Measurements from ENCODE around the gene KCTD7. TPM values are rescaled to one million over a fixed set of nuclear protein-coding genes. Genes with fewer than 3 reads are reported as not detected.
"Not testable (repeated sequence)": the region's sequence is repeated elsewhere in the genome, so short reads cannot be mapped to it uniquely, and the experiment has no call there.

KCTD7 gene
- total RNA-seq, 2 donors from 2014 or later = 8.6 to 10.0 TPM

DNA sequence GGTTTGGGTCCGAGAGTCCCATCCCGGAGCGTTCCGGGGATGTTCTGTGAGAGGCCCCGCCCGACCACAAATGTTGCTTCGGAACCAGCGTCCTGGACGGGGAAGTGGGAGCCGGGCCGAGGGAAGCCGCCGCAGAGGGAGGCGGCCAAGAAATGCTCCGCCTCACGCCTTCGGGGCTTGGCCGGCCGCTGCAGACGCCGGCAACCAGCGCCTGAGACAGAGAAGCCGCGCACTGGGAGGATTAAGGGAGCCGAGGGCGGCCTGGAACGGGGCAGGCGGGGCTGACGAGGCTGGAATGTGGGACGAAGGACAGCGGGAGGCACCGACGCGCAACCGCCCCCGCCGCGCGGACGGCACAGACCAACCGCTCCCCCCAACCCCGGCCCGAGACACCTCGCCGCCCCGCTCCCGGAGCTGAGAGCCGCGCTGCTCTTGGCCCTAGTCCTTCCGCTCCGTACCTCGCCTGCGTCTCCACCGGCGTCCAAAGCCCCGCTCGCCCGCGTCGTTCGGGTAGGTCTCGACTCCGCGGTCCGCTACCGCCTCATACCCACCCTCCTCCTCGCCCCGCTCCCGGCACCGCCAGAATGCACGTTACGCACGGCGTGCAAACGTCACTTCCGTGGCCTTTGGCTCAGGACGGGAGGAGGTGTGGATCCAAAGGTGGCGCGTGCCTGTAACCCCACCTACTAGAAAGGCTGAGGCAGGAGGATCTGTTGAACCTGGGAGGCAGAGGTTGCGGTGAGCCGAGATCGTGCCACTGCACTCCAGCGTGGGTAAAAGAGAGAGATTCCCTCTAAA is 36.7 kb upstream of the KCTD7 start:
- TF ChIP-seq, protein P1, sequence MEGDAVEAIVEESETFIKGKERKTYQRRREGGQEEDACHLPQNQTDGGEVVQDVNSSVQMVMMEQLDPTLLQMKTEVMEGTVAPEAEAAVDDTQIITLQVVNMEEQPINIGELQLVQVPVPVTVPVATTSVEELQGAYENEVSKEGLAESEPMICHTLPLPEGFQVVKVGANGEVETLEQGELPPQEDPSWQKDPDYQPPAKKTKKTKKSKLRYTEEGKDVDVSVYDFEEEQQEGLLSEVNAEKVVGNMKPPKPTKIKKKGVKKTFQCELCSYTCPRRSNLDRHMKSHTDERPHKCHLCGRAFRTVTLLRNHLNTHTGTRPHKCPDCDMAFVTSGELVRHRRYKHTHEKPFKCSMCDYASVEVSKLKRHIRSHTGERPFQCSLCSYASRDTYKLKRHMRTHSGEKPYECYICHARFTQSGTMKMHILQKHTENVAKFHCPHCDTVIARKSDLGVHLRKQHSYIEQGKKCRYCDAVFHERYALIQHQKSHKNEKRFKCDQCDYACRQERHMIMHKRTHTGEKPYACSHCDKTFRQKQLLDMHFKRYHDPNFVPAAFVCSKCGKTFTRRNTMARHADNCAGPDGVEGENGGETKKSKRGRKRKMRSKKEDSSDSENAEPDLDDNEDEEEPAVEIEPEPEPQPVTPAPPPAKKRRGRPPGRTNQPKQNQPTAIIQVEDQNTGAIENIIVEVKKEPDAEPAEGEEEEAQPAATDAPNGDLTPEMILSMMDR (IDR thresholded peaks at IDR 0.05) = no peak
- peak overlapping the region; percentile 93 to 96 for H3K27ac ChIP-seq
- H3K4me3 ChIP-seq = peak overlapping the region; percentile 87 to 94
- H3K36me3 ChIP-seq = no peaks in the 10 kb centered on the region
- DNase-seq (ENCODE audit: low spot score) = peak; percentile 93
- H3K4me1 ChIP-seq = peaks cover 0 to 15% of the 10 kb centered on the region in 2 donors
- no peaks in the 10 kb centered on the region for H3K9me3 ChIP-seq
- no peaks in the 10 kb centered on the region for H3K27me3 ChIP-seq

DNA sequence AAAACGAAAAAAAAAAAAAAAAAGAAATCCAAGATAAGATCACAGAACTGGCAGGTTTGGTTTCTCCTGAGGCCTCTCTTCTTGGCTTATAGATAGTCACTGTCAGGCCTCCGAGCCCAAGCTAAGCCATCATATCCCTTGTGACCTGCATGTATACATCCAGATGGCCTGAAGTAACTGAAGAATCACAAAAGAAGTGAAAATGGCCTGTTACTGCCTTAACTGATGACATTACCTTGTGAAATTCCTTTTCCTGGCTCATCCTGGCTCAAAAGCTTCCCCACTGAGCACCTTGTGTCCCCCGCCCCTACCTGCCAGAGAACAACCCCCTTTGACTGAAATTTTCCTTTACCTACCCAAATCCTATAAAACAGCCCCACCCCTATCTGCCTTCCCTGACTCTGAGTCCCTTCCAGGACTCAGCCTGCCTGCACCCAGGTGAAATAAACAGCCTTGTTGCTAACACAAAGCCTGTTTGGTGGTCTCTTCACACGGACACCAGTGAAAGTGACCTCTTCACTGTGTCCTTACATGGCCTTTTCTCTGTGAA is 36.0 kb upstream of the KCTD7 start:
- H3K36me3 ChIP-seq; H3K27me3 ChIP-seq; DNase-seq (ENCODE audit: low spot score); H3K9me3 ChIP-seq: not testable (repeated sequence)
- H3K27ac ChIP-seq = peak overlapping the region; percentile 93 to 96
- peak overlapping the region; percentile 87 to 94 for H3K4me3 ChIP-seq
- peaks cover 0 to 15% of the 10 kb centered on the region in 2 donors for H3K4me1 ChIP-seq

DNA sequence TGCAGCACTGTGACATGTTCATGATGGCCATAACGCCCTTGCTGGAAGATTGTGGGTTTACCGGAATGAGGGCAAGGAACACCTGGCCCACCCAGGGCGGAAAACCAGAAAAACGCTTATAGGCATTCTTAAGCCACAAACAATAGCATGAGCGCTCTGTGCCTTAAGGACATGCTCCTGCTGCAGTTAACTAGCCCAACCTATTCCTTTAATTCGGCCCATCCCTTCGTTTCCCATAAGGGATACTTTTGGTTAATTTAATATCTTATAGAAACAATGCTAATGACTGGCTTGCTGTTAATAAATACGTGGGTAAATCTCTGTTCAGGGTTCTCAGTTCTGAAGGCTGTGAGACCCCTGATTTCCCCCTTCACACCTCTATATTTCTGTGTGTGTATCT is 34.6 kb upstream of the KCTD7 start:
- not testable (repeated sequence) for H3K27ac ChIP-seq; H3K9me3 ChIP-seq; H3K4me3 ChIP-seq; H3K36me3 ChIP-seq; H3K27me3 ChIP-seq; DNase-seq (ENCODE audit: low spot score)
- peaks cover 0 to 15% of the 10 kb centered on the region in 2 donors for H3K4me1 ChIP-seq

DNA sequence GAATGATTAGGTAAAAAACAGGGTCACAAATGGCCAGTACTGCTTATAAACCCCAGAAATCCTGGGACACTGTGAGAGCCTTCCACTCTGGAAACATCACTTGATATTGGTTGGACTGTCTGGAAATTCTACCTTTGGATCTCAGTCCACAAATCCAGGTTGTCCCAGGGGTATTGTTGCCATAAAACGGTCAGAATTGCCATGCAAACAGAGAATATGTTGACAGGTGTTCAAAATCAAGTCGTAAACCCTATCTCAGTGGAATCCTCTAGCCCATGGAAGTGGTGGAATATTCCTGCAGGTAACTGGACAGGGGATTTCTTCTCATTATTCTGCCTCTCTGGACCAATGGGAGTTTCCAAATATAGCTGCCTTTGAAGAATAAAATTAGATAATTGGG is 31.2 kb upstream of the KCTD7 start:
- no peaks in the 10 kb centered on the region for H3K27me3 ChIP-seq
- no peaks in the 10 kb centered on the region for H3K9me3 ChIP-seq
- no peaks in the 10 kb centered on the region for H3K36me3 ChIP-seq
- no peak for DNase-seq (ENCODE audit: low spot score)
- H3K4me3 ChIP-seq = no peak overlapping the region
- TF ChIP-seq, protein P1 (IDR thresholded peaks at IDR 0.05) = no peak
- peaks cover 0 to 5% of the 10 kb centered on the region in 2 donors for H3K4me1 ChIP-seq
- H3K27ac ChIP-seq = no peak overlapping the region

DNA sequence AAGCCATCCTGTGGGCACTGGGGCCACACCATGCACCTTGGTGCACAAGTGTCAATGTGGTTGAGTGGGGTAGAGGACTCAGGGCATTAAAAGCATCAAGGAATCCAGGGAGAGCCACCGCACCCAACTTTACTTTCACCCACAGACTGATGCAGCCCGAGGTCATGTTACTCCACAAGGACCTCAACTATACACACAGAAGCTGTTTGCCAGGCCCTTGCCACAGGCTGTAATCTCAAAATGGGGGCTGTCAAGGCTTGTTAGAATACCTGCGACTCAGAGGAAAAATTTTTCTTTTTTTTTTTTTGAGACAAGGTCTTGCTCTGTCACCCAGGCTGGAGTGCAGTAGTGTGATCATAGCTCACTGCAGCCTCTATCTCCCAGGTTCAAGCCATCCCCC is 26.5 kb upstream of the KCTD7 start:
- Histone ChIP-seq H3K4me1 (no peaks in the 10 kb centered on the region), H3K9me3 (no peaks in the 10 kb centered on the region), H3K27ac (no peak overlapping the region), H3K4me3 (no peak overlapping the region), H3K27me3 (no peaks in the 10 kb centered on the region), H3K36me3 (no peaks in the 10 kb centered on the region)
- no peak for DNase-seq (ENCODE audit: low spot score)
- TF ChIP-seq, protein P1 (IDR thresholded peaks at IDR 0.05) = no peak

DNA sequence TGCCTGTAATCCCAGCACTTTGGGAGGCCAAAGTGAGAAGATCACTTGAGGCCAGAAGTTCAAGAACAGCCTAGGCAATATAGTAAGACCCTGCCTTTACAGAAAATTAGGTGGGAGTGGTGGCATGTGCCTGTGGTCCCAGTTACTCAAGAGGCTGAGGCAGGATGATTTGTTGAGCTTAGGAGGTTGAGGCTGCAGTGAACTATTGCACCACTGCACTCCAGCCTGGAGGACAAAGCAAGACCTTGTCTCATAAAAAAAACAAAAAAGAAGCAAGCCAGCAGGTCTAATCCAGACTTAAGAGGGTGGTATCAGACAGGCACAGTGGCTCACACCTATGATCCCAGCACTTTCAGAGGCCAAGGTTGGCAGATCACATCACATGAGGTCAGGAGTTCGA is 24.5 kb upstream of the KCTD7 start:
- no peaks in the 10 kb centered on the region for H3K4me1 ChIP-seq
- no peak for DNase-seq (ENCODE audit: low spot score)
- TF ChIP-seq, protein P1 (IDR thresholded peaks at IDR 0.05) = no peak
- H3K36me3 ChIP-seq = no peaks in the 10 kb centered on the region
- H3K9me3 ChIP-seq = no peaks in the 10 kb centered on the region
- H3K4me3 ChIP-seq = no peak overlapping the region
- no peaks in the 10 kb centered on the region for H3K27me3 ChIP-seq
- H3K27ac ChIP-seq = no peak overlapping the region

DNA sequence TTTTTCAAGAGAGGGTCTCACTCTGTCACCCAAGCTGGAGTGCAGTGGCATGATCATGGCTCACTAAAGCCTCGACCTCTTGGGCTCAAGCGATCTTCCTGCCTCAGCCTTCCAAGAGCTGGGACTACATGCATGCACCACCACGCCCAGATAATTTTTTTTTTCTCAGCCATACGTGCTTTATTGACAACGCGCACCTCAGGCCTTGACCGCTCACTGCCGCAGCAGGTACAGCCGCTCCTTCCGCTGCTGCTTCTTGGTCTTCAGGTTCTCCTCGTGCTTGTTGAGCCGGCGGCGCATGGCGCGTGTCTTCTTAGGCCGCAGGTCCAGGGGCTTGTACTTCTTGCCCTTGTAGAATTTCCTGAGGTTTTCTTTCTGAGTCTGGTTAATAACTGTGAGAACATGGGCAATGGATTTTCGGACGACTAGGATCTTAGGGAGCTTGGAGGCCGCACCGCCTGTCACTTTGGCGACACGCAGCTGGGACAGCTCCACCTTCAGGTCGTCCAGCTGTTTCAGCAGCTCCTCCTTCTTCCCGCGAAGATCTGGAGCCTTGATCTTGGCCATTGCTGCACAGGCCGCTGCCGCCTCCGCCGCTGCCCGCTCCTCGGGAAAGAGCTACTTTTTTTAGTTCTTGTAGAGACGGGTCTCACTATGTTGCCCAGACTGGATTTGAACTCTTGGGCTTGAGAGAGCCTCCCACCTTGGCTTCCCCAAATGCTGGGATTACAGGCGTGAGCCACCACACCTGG is 22.0 kb upstream of the KCTD7 start:
- H3K4me1 ChIP-seq, H3K27ac ChIP-seq: not testable (repeated sequence)

More for the DNA sequence above, 22.0 kb upstream of the KCTD7 start:
- not testable (repeated sequence) for H3K36me3 ChIP-seq; DNase-seq (ENCODE audit: low spot score); H3K9me3 ChIP-seq; H3K4me3 ChIP-seq; H3K27me3 ChIP-seq
